ENCODE measurements around the gene IQSEC3.

IQSEC3 gene

GRCh38 chr12:197911-198695 lies 131.5 kb downstream of the IQSEC3 start:
- ATAC-seq (no peak), DNase-seq (no peak)

GRCh38 chr12:198705-199104 lies 132.1 kb downstream of the IQSEC3 start:
- DNase-seq (no peak), ATAC-seq (no peak)

- DNase-seq (no peak), ATAC-seq (no peak)
Observed at GRCh38 chr12:201361-201760, 134.8 kb downstream of the IQSEC3 start.

GRCh38 chr12:202081-202731 lies 135.6 kb downstream of the IQSEC3 start:
- ATAC-seq (no peak), DNase-seq (no peak)

- no peak for DNase-seq
Observed at GRCh38 chr12:203074-203461, 136.5 kb downstream of the IQSEC3 start.

GRCh38 chr12:203462-204260 lies 137.1 kb downstream of the IQSEC3 start:
- ATAC-seq (peak; percentile 26), DNase-seq (no peak)

More at GRCh38 chr12:203074-203461, 136.5 kb downstream of the IQSEC3 start:
- ATAC-seq, result no peak

- DNase-seq (no peak), ATAC-seq (no peak)
Observed at GRCh38 chr12:204261-204678, 137.7 kb downstream of the IQSEC3 start.

GRCh38 chr12:205026-205425 lies 138.5 kb downstream of the IQSEC3 start:
- DNase-seq (no peak), ATAC-seq (no peak)

GRCh38 chr12:206746-207440 lies 140.3 kb downstream of the IQSEC3 start:
- ATAC-seq (no peak), DNase-seq (no peak)

- no peak for ATAC-seq
- DNase-seq, result no peak
Observed at GRCh38 chr12:207804-208203, 141.2 kb downstream of the IQSEC3 start.

GRCh38 chr12:208813-209212 lies 142.2 kb downstream of the IQSEC3 start:
- ATAC-seq, result no peak
- DNase-seq, result no peak

- ATAC-seq (no peak), DNase-seq (no peak)
Observed at GRCh38 chr12:209246-209645, 142.7 kb downstream of the IQSEC3 start.

- ATAC-seq (no peak), DNase-seq (no peak)
Observed at GRCh38 chr12:209851-210250, 143.3 kb downstream of the IQSEC3 start.

GRCh38 chr12:210277-211141 lies 143.9 kb downstream of the IQSEC3 start:
- DNase-seq, result no peak
- no peak for ATAC-seq

- DNase-seq (no peak), ATAC-seq (no peak)
Observed at GRCh38 chr12:211142-211465, 144.5 kb downstream of the IQSEC3 start.

- ATAC-seq (no peak), DNase-seq (no peak)
Observed at GRCh38 chr12:211639-212414, 145.3 kb downstream of the IQSEC3 start.

- DNase-seq (no peak), ATAC-seq (no peak)
Observed at GRCh38 chr12:212415-212714, 145.8 kb downstream of the IQSEC3 start.

- ATAC-seq, result no peak
- DNase-seq, result no peak
Observed at GRCh38 chr12:212715-213526, 146.4 kb downstream of the IQSEC3 start.

- ATAC-seq, result no peak
Observed at GRCh38 chr12:213527-213932, 147.0 kb downstream of the IQSEC3 start.

More at GRCh38 chr12:213527-213932, 147.0 kb downstream of the IQSEC3 start:
- DNase-seq, result no peak

All from stimulated activated naive CD8-positive, alpha-beta T cell treated with anti-CD3 and anti-CD28 coated beads, Interleukin-15, Interleukin-2, amounts not matched to agents 100 U/mL and 50 U/mL, for 24 hours (primary cell).